Lung (tissue), 12 donors: ENCODE results near the gene GDPD3. TPM values are rescaled to one million over a fixed set of nuclear protein-coding genes. Genes with fewer than 3 reads are reported as not detected.
A peak's percentile ranks its signal among the peaks of the same experiment; 100 is the strongest.

ENCODE experiments used
- ATAC-seq: fragments of 200-7000 bp; cut with Tn5 transposase; one replicate; pipeline ENCODE4 v1.9.1; 2020; ENCODE audit warnings: moderate number of reproducible peaks; ENCODE audit not compliant: insufficient read depth, low FRiP score
- DNase-seq, 3 donors: peaks; one replicate each; pipeline ENCODE4 v3.0.0-alpha.2; 2013 to 2017
- H3K27ac ChIP-seq, 2 donors: one replicate each; pipeline ENCODE4 v1.5.1; 2013; ENCODE audit warnings: mild to moderate bottlenecking in 2 of 2, moderate library complexity in 2 of 2, control low read depth in 1 of 2, inconsistent platforms in 1 of 2, low read depth in 1 of 2, low read length in 1 of 2
- H3K27me3 ChIP-seq, 3 donors: one replicate each; pipeline ENCODE4 v1.5.1; 2013; ENCODE audit warnings: low read length in 2 of 3; ENCODE audit not compliant: control insufficient read depth in 3 of 3, insufficient read depth in 3 of 3
- H3K36me3 ChIP-seq, 4 donors: one replicate each; pipeline ENCODE4 v1.5.1; 2013; ENCODE audit warnings: low read length in 4 of 4, mild to moderate bottlenecking in 1 of 4, moderate library complexity in 1 of 4; ENCODE audit not compliant: control insufficient read depth in 4 of 4, insufficient read depth in 4 of 4
- H3K4me1 ChIP-seq, 5 donors: one replicate each; pipeline ENCODE4 v1.5.1; 2013; ENCODE audit warnings: low read length in 5 of 5, mild to moderate bottlenecking in 2 of 5, moderate library complexity in 1 of 5; ENCODE audit not compliant: control insufficient read depth in 5 of 5, insufficient read depth in 5 of 5
- H3K4me3 ChIP-seq: one replicate; pipeline ENCODE4 v1.5.1; 2013; ENCODE audit warnings: mild to moderate bottlenecking, control low read depth, moderate library complexity
- H3K9ac ChIP-seq, 2 donors: one replicate each; pipeline ENCODE4 v1.5.1; 2013; ENCODE audit warnings: low read length in 2 of 2, control low read depth in 1 of 2; ENCODE audit not compliant: insufficient read depth in 1 of 2
- H3K9me3 ChIP-seq, 4 donors: one replicate each; pipeline ENCODE4 v1.5.1; 2013; ENCODE audit warnings: low read length in 3 of 4, mild to moderate bottlenecking in 1 of 4, moderate library complexity in 1 of 4; ENCODE audit not compliant: control insufficient read depth in 4 of 4, insufficient read depth in 3 of 4
- WGBS, 2 donors: extraction: QIAGEN DNeasy Blood & Tissue Kit; methylation state at CpG; one replicate each; pipeline ENCODE4 v1.1.7; 2013; 5-methylcytosine and 5-hydroxymethylcytosine counted together
- polyA plus RNA-seq, 2 donors: library from polyadenylated mRNA; stranded (reverse); fragments of 200-250 nt; gene quantifications; one replicate each; pipeline ENCODE4 v1.2.1, GENCODE V29; 2013
- total RNA-seq, 2 donors: library from RNA; depleted of rRNA in 1 of 2; stranded (reverse); fragments of >200 nt in 1 of 2; gene quantifications; one replicate each; pipeline ENCODE4 v1.2.1, GENCODE V29; 2014 to 2021
- TF ChIP-seq, protein P1 (sequence below): IDR thresholded peaks from 2 replicates; pipeline ENCODE4 v1.5.1; 2012; ENCODE audit warnings: mild to moderate bottlenecking; ENCODE audit errors: control extremely low read depth, extremely low read depth
- donor health status: control.
- donor health status: control.
- donor health status: Bipolar disorder and iron deficiency.
- donor health status: healthy.
- donor health status: DM: yes; HTN: yes; CAD: no.

GDPD3 gene
- total and polyA plus RNA-seq, 4 donors = 4.1 to 6.0 (median 5.5) TPM

DNA sequence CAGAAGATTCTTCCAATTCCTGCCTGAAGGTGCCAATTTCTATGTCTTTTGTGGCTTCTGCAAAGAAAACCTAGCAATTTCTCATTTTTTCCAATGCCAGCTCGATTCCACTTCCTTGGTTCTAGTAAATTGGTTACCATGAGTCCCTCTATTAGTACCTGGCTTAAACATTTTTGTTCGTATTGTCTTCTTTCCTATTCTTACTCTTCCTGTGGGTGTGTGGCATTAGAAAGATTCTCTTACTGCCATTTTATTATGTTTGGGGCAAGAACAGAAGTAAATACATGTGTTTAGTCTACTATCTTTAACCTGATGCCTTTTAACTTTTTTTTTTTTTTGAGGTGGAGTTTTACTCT is 30.0 kb upstream of the GDPD3 start:
- Histone ChIP-seq H3K9ac (no peak overlapping the region), H3K36me3 (no peaks in the 10 kb centered on the region), H3K27ac (no peak overlapping the region), H3K27me3 (no peaks in the 10 kb centered on the region), H3K4me3 (no peak overlapping the region), H3K4me1 (no peaks in the 10 kb centered on the region), H3K9me3 (no peaks in the 10 kb centered on the region)
- ATAC-seq (no peak), DNase-seq (no peak)
- WGBS, 2 donors = 69 to 75% methylated on average over 2 of the region's 2 CpGs
- TF ChIP-seq, protein P1, sequence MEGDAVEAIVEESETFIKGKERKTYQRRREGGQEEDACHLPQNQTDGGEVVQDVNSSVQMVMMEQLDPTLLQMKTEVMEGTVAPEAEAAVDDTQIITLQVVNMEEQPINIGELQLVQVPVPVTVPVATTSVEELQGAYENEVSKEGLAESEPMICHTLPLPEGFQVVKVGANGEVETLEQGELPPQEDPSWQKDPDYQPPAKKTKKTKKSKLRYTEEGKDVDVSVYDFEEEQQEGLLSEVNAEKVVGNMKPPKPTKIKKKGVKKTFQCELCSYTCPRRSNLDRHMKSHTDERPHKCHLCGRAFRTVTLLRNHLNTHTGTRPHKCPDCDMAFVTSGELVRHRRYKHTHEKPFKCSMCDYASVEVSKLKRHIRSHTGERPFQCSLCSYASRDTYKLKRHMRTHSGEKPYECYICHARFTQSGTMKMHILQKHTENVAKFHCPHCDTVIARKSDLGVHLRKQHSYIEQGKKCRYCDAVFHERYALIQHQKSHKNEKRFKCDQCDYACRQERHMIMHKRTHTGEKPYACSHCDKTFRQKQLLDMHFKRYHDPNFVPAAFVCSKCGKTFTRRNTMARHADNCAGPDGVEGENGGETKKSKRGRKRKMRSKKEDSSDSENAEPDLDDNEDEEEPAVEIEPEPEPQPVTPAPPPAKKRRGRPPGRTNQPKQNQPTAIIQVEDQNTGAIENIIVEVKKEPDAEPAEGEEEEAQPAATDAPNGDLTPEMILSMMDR = no peak

DNA sequence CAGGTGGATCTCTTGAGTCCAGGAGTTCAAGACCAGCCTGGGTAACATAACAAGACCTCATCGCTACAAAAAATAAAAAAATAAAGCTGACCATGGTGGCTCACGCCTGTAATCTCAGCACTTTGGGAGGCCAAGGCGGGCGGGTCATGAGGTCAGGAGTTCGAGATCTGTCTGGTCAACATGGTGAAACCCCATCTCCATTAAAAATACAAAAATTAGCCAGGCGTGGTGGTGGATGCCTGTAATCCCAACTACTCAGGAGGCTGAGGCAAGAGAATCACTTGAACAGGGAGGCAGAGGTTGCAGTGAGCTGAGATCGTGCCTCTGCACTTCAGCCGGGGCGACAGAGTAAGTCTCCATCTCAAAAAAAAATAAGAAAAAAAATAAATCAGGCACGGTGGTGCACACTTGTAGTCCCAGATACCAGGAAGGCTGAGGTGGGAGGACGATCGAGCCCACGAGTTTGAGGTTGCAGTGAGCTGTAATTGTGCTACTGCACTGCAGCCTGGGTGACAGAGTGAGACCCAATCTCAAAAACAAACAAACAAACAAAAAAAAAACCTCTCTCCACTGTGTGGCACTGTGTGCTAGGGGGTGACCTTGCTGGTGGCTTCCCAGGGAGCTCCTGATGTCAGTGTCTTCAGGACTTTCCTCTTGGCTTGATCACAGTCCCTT is 29.5 kb upstream of the GDPD3 start:
- Histone ChIP-seq H3K27me3 (no peaks in the 10 kb centered on the region), H3K27ac (no peak overlapping the region), H3K9ac (no peak overlapping the region), H3K9me3 (no peaks in the 10 kb centered on the region), H3K4me1 (no peaks in the 10 kb centered on the region), H3K4me3 (no peak overlapping the region), H3K36me3 (no peaks in the 10 kb centered on the region)
- WGBS, 2 donors = 84% methylated on average over 13 of the region's 13 CpGs
- DNase-seq = peak in 1 of 3 donors; percentile 7
- no peak for ATAC-seq
- TF ChIP-seq, protein P1 = no peak

DNA sequence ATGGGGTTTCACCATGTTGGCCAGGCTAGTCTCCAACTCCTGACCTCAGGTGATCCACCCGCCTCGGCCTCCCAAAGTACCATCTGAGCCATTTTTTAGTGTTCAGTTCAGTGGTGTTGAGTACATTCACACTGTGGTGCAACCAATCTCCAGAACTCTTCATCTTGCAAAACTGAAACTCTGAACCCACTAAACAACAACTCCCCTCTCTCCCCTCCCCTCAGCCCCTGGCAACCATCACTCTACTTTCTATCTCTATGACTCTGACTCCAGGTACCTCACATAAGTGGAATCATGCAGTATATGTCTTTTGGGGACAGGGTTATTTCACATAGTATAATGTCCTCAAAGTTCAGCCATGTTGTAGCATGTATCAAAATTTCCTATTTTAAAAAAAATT is 28.4 kb upstream of the GDPD3 start:
- WGBS, 2 donors = 97 to 100% methylated on average over 2 of the region's 2 CpGs
- no peaks in the 10 kb centered on the region for H3K9me3 ChIP-seq
- ATAC-seq = no peak
- H3K4me3 ChIP-seq = no peak overlapping the region
- H3K36me3 ChIP-seq = no peaks in the 10 kb centered on the region
- TF ChIP-seq, protein P1 = no peak
- no peaks in the 10 kb centered on the region for H3K27me3 ChIP-seq
- no peaks in the 10 kb centered on the region for H3K4me1 ChIP-seq
- DNase-seq = no peak
- H3K27ac ChIP-seq = no peak overlapping the region
- no peak overlapping the region for H3K9ac ChIP-seq
